ENCODE data around the gene ODF2.
"Not testable (repeated sequence)": the region's sequence is repeated elsewhere in the genome, so short reads cannot be mapped to it uniquely, and the experiment has no call there.

The ODF2 gene

DNA sequence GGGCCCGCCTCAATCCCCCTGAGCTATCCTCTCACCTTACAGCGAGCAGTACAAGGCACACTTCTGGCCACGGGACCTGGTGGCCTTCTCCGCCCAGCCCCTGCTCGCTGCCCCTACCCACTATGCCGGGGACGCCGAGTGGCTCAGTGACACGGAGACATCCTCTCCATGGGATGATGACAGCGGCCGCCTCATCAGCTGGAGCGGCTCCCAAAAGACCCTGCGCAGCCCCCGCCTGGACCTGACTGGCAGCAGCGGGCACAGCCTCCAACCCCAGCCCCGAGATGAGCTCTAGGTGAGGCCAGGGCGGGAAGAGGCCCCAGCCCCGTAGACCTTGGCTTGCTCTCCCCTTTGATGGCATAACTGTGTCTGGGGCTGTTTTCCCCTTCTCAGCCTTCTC is 20.2 kb upstream of the ODF2 start:
- Histone ChIP-seq H3K4me3 (no peak overlapping the region), H3K9me3 (no peaks in the 10 kb centered on the region), H3K36me3 (replicated peaks) (peaks cover 3% of the 10 kb centered on the region), H3K27me3 (ENCODE audit: low read depth) (no peaks in the 10 kb centered on the region), H3K4me1 (peaks cover 4% of the 10 kb centered on the region)
- in situ Hi-C loops (cut with MboI; ENCODE audit: low sequenced_read_pairs): no loop called here
- no peak for DNase-seq (ENCODE audit: low spot score in 2 of 2)

DNA sequence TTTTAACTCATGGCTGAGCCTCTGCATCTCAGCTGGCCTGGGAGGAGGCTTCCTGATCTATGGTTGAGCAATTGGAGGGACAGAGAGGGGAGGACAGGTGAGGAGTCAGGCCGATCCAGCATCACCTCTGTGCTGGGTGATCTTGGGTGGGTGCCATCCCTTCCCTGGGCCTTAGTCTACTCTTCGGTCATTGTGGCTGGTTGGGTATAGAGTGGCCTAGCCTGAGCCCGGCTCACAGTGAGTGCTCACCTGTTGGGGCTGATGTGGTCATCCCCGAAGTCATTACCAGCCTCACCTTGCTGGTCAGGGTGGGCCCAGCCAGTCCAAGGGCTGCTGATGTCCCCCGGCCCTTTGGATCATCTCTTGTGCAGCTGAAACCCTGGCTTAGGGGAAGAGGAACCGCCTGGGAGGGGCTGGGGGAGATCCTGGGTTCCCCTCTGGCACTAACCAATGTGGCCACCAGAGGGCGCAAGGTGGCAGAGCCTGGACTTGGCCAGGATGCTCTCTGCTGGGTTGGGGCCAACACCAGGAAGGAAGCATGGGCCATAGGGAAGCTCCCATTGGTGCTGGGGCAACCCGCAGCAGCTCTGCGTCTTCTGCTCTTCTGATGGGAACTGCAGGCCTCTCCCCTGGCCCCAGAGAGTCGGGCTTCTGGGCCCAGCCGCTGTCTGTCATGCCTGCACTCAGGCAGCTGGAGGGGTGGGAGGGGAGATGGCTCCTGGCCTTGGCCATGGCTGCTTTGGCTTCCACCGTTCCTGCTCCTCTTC is 17.3 kb upstream of the ODF2 start:
- no peak overlapping the region for H3K4me3 ChIP-seq
- in situ Hi-C loops (cut with MboI; ENCODE audit: low sequenced_read_pairs): no loop called here
- no peaks in the 10 kb centered on the region for H3K27me3 ChIP-seq (ENCODE audit: low read depth)
- H3K9me3 ChIP-seq: no peaks in the 10 kb centered on the region
- peaks cover 4% of the 10 kb centered on the region for H3K4me1 ChIP-seq
- no peaks in the 10 kb centered on the region; the same call in 1 of the 2 replicates for H3K36me3 ChIP-seq (replicated peaks)
- DNase-seq (ENCODE audit: low spot score in 2 of 2): peak; percentile 62 to 93

DNA sequence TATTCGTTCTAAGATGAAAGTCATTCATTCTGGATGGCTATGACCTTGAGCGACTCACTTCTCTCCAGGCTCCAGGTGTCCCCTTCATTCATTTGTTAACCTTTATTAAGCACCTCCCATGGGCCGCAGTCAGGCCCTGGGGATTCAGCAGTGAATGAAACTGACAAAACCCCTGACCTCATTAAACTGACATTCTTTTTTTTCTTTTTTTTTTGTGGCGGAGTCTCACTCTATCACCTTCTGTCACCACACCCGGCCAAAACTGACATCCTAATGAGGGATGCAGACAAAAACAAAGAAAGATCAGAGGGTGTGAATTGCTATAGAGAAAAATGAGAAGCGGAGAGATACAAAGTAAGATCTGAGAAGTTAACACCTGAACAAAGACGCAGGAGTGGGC is 16.5 kb upstream of the ODF2 start:
- in situ Hi-C loops (cut with MboI; ENCODE audit: low sequenced_read_pairs): no loop called here
- H3K9me3 ChIP-seq: no peaks in the 10 kb centered on the region
- no peak for DNase-seq (ENCODE audit: low spot score in 2 of 2)
- no peaks in the 10 kb centered on the region; the same call in 1 of the 2 replicates for H3K36me3 ChIP-seq (replicated peaks)
- H3K27me3 ChIP-seq (ENCODE audit: low read depth): no peaks in the 10 kb centered on the region
- H3K4me1 ChIP-seq: peaks cover 4% of the 10 kb centered on the region
- no peak overlapping the region for H3K4me3 ChIP-seq

DNA sequence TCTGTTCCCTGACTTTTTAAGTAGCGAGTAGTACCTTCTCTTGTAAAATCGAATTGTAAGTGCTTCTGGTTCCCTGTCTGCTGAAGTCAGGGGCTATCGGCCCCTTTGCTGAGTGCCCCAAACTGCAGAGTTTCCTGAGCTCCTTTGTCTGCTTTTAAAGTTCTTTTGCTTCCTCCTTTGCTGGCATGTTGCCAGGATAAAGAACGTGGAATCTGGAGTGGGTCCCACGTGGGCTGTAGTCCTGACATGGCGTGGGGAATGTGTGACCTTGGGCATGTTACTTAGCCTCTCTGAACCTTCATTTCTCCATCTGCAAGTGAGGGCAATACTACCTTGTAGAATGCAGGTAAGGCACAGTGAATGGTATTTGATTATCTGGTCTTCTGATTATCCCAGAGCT is 13.7 kb upstream of the ODF2 start:
- no peaks in the 10 kb centered on the region; the same call in 1 of the 2 replicates for H3K36me3 ChIP-seq (replicated peaks)
- no peaks in the 10 kb centered on the region for H3K9me3 ChIP-seq
- H3K4me3 ChIP-seq: no peak overlapping the region
- in situ Hi-C loops (cut with MboI; ENCODE audit: low sequenced_read_pairs): no loop called here
- DNase-seq (ENCODE audit: low spot score in 2 of 2): no peak
- peaks cover 4% of the 10 kb centered on the region for H3K4me1 ChIP-seq
- no peaks in the 10 kb centered on the region for H3K27me3 ChIP-seq (ENCODE audit: low read depth)

DNA sequence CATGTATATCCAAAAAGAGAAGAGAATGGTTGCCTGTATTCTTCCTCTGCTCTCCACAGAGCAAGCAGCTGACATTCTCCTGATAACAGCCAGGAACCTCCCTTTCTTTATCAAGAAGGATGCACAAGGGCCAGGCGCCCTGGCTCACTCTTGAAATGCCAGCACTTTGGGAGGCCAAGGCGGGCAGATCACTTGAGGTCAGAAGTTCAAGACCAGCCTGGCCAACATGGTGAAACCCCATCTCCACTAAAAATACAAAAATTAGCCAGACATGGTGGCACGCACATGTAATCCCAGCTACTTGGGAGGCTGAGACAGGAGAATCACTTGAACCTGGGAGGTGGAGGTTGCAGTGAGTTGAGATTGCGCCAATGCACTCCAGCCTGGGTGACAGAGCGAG is 9.3 kb upstream of the ODF2 start:
- H3K9me3 ChIP-seq; DNase-seq (ENCODE audit: low spot score in 2 of 2); H3K36me3 ChIP-seq (replicated peaks); H3K4me3 ChIP-seq; H3K4me1 ChIP-seq; H3K27me3 ChIP-seq (ENCODE audit: low read depth); in situ Hi-C loops (cut with MboI; ENCODE audit: low sequenced_read_pairs): not testable (repeated sequence)

DNA sequence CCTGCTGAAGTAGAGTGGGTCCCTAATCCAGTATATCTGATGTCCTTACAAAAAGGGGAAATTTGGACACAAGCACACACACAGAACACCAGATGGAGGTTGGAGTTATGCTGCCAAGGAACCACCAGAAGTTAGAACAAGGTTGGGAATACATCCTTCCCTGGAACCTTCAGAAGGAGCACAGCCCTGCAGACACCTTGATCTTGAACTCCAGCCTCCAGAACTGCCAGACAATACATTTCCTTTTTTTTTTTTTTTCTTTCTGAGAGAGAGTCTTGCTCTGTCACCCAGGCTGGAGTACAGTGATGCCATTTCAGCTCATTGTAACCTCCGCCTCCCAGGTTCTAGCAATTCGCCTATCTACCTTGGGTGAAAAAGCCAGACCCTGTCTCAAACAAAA is 7.1 kb upstream of the ODF2 start:
- no peaks in the 10 kb centered on the region for H3K27me3 ChIP-seq (ENCODE audit: low read depth)
- H3K4me1 ChIP-seq: no peaks in the 10 kb centered on the region
- no peak overlapping the region for H3K4me3 ChIP-seq
- no peaks in the 10 kb centered on the region for H3K36me3 ChIP-seq (replicated peaks)
- no peak for DNase-seq (ENCODE audit: low spot score in 2 of 2)
- in situ Hi-C loops (cut with MboI; ENCODE audit: low sequenced_read_pairs): no loop called here
- H3K9me3 ChIP-seq: no peaks in the 10 kb centered on the region

DNA sequence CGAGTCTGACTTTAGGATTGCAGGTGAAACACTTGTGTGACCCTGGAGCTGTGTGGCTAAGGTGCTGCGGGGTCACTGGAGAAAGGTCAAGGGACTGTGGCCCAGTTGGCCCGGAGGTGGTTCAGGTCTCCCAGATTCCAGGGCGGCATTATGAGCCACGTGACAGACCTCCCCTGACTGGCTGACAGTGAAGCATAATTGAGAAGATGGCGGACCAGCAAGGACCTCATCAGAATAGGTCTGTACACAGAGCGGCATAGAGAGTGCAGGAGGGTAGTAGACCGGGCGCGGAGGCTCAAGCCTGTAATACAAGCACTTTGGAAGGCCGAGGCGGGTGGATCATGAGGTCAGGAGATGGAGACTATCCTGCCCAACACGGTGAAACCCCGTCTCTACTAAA is 815 bp upstream of the ODF2 start:
- no peak overlapping the region for H3K4me3 ChIP-seq
- in situ Hi-C loops (cut with MboI; ENCODE audit: low sequenced_read_pairs): no loop called here
- no peaks in the 10 kb centered on the region; the same call in 1 of the 2 replicates for H3K4me1 ChIP-seq
- no peak for DNase-seq (ENCODE audit: low spot score in 2 of 2)
- no peaks in the 10 kb centered on the region for H3K27me3 ChIP-seq (ENCODE audit: low read depth)
- H3K9me3 ChIP-seq: no peaks in the 10 kb centered on the region
- peaks cover 7% of the 10 kb centered on the region for H3K36me3 ChIP-seq (replicated peaks)

DNA sequence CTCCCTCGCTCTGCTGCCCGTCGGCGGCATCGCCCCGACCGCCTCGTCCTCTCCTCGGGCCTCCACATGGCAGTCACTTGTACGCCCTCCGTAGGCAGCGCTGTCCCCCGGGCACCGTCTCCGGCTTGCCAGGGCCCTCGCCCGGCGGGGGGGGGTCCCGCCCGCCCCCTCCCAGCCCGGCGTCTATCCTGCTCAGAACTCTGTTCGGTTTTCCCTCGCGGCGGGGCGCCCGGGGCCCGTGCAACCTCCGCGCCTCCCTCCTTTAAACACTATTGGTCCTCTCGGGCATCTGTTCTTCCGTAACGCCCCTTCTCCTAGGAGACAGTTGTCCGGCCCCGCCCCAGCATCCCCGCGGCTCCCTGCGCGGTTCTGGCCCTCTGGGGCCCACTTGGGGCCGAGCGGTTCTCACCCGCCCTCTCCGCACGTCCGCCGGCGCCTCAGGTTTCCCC is 831 bp downstream of the ODF2 start:
- in situ Hi-C loops (cut with MboI; ENCODE audit: low sequenced_read_pairs): no loop called here

DNA sequence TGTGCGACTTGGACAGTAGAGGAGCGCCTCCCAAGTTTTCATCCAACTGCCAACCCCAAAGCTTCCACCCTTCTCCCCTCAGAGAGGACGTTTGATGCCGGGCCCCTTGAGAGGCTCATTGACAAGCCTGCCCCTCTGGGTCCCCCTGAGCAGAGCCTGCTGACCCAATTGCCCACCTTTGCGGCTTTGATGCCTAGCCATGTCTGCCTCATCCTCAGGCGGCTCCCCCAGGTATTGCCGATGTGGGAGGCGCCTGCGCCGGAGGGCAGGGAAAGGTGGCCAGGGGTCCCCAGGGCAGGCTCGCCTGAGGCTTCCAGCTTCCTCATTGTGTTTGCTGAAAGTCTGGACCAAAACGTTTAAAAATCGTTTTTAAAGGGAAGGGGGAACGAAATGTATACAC is 1.4 kb downstream of the ODF2 start:
- peak overlapping the region; percentile 86 for H3K4me3 ChIP-seq
- in situ Hi-C loops (cut with MboI; ENCODE audit: low sequenced_read_pairs): no loop called here
- peak in 1 of 2 experiments; percentile 16 for DNase-seq (ENCODE audit: low spot score in 2 of 2)
- no peaks in the 10 kb centered on the region for H3K27me3 ChIP-seq (ENCODE audit: low read depth)
- H3K9me3 ChIP-seq: no peaks in the 10 kb centered on the region
- no peaks in the 10 kb centered on the region; the same call in 1 of the 2 replicates for H3K4me1 ChIP-seq
- H3K36me3 ChIP-seq (replicated peaks): peaks cover 28% of the 10 kb centered on the region

More for the DNA sequence above, 831 bp downstream of the ODF2 start:
- DNase-seq (ENCODE audit: low spot score in 2 of 2): peak; percentile 77 to 80
- H3K9me3 ChIP-seq: no peaks in the 10 kb centered on the region
- no peaks in the 10 kb centered on the region; the same call in 1 of the 2 replicates for H3K4me1 ChIP-seq
- H3K4me3 ChIP-seq: peak overlapping the region; percentile 86
- no peaks in the 10 kb centered on the region for H3K27me3 ChIP-seq (ENCODE audit: low read depth)
- H3K36me3 ChIP-seq (replicated peaks): peaks cover 24% of the 10 kb centered on the region

DNA sequence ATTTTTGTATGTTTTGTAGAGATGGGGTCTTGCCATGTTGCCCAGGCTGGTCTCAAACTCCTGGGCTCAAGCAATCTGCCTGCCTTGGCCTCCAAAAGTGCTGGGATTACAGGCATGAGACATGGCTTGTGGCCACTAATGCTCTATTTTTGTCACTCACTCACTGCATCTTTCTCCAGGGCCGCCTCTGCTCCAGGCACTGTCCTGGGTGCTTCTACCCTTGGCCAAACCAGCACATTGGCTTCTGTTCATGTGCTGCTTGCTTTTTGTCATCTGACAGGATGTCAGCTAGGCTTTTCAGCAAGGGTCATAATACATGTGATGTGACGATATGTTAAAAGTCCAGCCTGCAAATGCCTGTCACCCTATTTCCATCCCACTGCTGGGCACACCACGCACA is 3.2 kb downstream of the ODF2 start:
- Histone ChIP-seq H3K36me3 (replicated peaks) (peaks cover 44% of the 10 kb centered on the region), H3K4me1 (no peaks in the 10 kb centered on the region; the same call in 1 of the 2 replicates), H3K9me3 (no peaks in the 10 kb centered on the region), H3K4me3 (no peak overlapping the region), H3K27me3 (ENCODE audit: low read depth) (no peaks in the 10 kb centered on the region)
- DNase-seq (ENCODE audit: low spot score in 2 of 2): no peak
- in situ Hi-C loops (cut with MboI; ENCODE audit: low sequenced_read_pairs): no loop called here

DNA sequence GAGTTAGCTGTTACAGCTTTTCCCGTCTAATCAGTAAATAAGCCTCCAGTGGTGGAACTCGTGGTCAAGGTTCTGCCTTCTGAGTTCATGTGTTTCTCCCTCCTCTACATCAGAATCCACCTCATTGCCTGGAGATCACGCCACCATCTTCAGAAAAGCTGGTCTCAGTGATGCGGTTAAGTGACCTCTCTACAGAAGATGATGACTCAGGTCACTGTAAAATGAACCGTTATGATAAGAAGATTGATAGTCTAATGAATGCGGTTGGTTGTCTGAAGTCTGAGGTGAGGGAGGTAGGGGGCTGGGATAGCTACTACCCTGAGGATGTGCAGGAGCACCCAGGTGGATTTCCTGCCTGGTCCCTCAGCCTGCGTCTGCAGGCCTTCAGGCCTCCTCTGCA is 13.3 kb downstream of the ODF2 start:
- H3K36me3 ChIP-seq (replicated peaks): peaks cover 33% of the 10 kb centered on the region
- no peaks in the 10 kb centered on the region for H3K9me3 ChIP-seq
- in situ Hi-C loops (cut with MboI; ENCODE audit: low sequenced_read_pairs): no loop called here
- DNase-seq (ENCODE audit: low spot score in 2 of 2): no peak
- H3K4me1 ChIP-seq: no peaks in the 10 kb centered on the region
- H3K4me3 ChIP-seq: no peak overlapping the region
- H3K27me3 ChIP-seq (ENCODE audit: low read depth): no peaks in the 10 kb centered on the region

DNA sequence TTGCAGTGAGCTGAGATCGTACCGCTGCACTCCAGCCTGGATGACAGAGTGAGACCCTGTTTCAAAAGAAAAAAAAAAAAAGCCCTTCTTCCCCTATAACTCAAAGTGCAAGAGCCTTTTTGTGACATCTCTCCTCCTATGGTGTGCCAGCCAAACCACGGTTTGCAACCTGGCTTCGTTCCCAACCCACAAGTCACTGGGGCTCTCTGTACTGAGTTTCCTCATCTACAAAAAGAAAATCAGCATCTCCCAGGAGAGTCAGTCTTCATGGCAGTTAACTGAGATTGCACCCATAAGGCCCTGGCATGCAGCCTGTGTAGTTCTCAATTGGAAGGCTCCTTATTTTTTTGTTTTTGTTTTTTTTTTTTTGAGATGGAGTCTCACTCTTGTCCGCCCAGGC is 14.8 kb downstream of the ODF2 start:
- no peaks in the 10 kb centered on the region for H3K4me1 ChIP-seq
- H3K27me3 ChIP-seq (ENCODE audit: low read depth): no peaks in the 10 kb centered on the region
- no peaks in the 10 kb centered on the region for H3K9me3 ChIP-seq
- in situ Hi-C loops (cut with MboI; ENCODE audit: low sequenced_read_pairs): no loop called here
- H3K36me3 ChIP-seq (replicated peaks): peaks cover 34% of the 10 kb centered on the region
- no peak for DNase-seq (ENCODE audit: low spot score in 2 of 2)
- no peak overlapping the region for H3K4me3 ChIP-seq

DNA sequence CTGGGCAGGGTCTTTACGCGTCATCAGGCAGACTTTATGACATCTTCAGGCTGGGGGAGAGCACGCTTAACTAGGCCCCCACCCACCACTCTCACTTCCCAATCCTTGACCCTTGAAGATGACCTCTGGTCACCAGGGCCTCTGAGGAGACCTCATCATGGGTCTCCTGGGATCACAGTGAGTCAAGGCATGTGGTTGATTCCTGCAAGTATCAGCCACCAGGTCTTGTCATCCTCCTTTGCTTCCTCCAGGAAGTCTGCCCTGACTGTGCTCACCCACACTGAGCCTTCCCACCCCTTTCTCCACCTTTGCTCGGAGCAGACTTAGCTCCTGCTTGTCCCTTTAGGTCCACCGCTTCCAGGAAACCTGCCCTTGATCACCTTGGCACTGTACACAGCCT is 17.3 kb downstream of the ODF2 start:
- Histone ChIP-seq H3K36me3 (replicated peaks) (peaks cover 47% of the 10 kb centered on the region), H3K4me1 (no peaks in the 10 kb centered on the region), H3K9me3 (no peaks in the 10 kb centered on the region), H3K4me3 (no peak overlapping the region), H3K27me3 (ENCODE audit: low read depth) (no peaks in the 10 kb centered on the region)
- in situ Hi-C loops (cut with MboI; ENCODE audit: low sequenced_read_pairs): no loop called here
- DNase-seq (ENCODE audit: low spot score in 2 of 2): no peak

DNA sequence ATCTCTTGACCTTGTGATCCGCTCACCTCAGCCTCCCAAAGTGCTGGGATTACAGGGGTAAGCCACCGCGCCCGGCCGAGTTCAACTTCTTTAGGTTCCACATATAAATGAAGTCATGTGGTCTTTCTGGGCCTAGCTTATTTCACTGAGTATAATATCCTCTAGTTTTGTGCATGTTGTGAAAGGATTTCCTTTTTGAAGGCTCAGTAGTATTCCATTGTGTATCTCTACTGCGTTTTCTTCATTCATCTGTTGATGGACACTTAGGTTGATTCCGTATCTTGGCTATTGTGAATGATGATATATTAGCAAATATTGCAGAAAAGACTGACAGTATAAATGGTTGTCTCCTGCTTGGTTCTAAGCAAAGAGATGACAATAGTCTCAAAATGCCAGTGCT is 20.1 kb downstream of the ODF2 start:
- no peaks in the 10 kb centered on the region for H3K9me3 ChIP-seq
- DNase-seq (ENCODE audit: low spot score in 2 of 2): no peak
- H3K36me3 ChIP-seq (replicated peaks): peaks cover 47% of the 10 kb centered on the region
- in situ Hi-C loops (cut with MboI; ENCODE audit: low sequenced_read_pairs): no loop called here
- H3K4me3 ChIP-seq: no peak overlapping the region
- no peaks in the 10 kb centered on the region for H3K27me3 ChIP-seq (ENCODE audit: low read depth)
- no peaks in the 10 kb centered on the region for H3K4me1 ChIP-seq

DNA sequence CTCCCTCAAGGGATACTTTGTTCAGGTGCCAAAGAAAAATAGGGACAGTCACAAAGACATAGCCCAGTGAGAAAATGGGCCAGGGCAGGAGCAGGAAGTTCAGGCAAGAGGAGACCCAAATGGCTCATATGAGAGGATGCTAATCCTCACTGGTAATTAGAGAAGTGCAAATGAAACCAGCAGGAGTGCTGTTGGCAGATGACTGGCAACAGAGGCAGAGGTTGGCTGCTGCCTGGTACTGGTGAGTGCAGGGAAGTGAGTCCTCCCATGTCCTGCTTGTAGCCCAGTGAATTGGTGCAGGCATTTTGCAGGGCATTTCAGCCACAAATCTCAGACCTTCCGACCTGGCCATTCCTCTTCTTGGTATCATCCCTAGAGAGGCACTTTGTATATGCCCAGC is 23.5 kb downstream of the ODF2 start:
- Histone ChIP-seq H3K27me3 (ENCODE audit: low read depth) (no peaks in the 10 kb centered on the region), H3K4me3 (no peak overlapping the region), H3K9me3 (no peaks in the 10 kb centered on the region), H3K36me3 (replicated peaks) (peaks cover 55% of the 10 kb centered on the region), H3K4me1 (no peaks in the 10 kb centered on the region)
- no peak for DNase-seq (ENCODE audit: low spot score in 2 of 2)
- in situ Hi-C loops (cut with MboI; ENCODE audit: low sequenced_read_pairs): no loop called here
